A673 (cell line): Measurements from ENCODE around the gene NPTX1.

Experiments
- EZH2 ChIP-seq: fragments of 200-600 bp; sonication (generic); IDR thresholded peaks from 2 replicates; pipeline ENCODE4 v1.6.1; 2017; ENCODE audit warnings: borderline replicate concordance, low read depth, mild to moderate bottlenecking, mixed read lengths, antibody characterized with exemption, low read length; ENCODE audit not compliant: poor library complexity, severe bottlenecking
- TF ChIP-seq, protein P1 (sequence below): fragments of 300-800, 200-600 bp; sonication (generic); conservative IDR thresholded peaks from 2 replicates; pipeline ENCODE4 v1.5.1; 2017; ENCODE audit warnings: low read depth, mild to moderate bottlenecking, antibody characterized with exemption, low read length, moderate library complexity, mixed read lengths

DNA sequence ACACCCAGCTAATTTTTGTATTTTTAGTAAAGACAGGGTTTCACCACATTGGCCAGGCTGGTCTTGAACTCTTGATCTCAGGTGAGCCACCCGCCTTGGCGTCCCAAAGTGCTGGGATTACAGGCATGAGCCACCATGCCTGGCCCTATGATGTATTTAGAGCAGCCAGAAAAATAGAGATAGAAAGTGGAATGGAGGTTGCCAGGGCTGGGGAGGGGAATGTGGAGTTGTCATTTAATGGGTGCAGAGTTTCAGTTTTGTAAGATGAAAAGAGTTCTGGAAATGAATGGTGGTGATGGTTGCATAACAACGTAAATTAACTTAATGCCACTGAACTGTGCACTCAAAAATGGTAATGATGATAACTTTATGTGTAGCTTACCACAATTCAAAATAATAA is 31.6 kb upstream of the NPTX1 start:
- TF ChIP-seq, protein P1, sequence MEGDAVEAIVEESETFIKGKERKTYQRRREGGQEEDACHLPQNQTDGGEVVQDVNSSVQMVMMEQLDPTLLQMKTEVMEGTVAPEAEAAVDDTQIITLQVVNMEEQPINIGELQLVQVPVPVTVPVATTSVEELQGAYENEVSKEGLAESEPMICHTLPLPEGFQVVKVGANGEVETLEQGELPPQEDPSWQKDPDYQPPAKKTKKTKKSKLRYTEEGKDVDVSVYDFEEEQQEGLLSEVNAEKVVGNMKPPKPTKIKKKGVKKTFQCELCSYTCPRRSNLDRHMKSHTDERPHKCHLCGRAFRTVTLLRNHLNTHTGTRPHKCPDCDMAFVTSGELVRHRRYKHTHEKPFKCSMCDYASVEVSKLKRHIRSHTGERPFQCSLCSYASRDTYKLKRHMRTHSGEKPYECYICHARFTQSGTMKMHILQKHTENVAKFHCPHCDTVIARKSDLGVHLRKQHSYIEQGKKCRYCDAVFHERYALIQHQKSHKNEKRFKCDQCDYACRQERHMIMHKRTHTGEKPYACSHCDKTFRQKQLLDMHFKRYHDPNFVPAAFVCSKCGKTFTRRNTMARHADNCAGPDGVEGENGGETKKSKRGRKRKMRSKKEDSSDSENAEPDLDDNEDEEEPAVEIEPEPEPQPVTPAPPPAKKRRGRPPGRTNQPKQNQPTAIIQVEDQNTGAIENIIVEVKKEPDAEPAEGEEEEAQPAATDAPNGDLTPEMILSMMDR: no peak
- no peak for TF ChIP-seq EZH2
